GM12878 (cell line): ENCODE data around the gene PPP1R2. TPM values are rescaled to one million over a fixed set of nuclear protein-coding genes. Genes with fewer than 3 reads are reported as not detected.
A peak's percentile ranks its signal among the peaks of the same experiment; 100 is the strongest.

Source experiments
- BACH1 ChIP-seq: fragments of 450-650 bp; IDR thresholded peaks from 2 replicates; pipeline ENCODE4 v1.6.1; 2017; ENCODE audit warnings: mild to moderate bottlenecking, borderline replicate concordance
- BCL11A ChIP-seq: IDR thresholded peaks from 2 replicates; pipeline ENCODE4 v1.6.1; 2011; ENCODE audit warnings: low read depth, low read length
- BHLHE40 ChIP-seq, 2 experiments: fragments of 450-650 bp in 1 of 2; IDR thresholded peaks; 2 replicates each; pipeline ENCODE4 v1.6.1; 2011 to 2017; ENCODE audit warnings: low read depth in 2 of 2, borderline replicate concordance in 1 of 2, improper control_type of control experiment in 1 of 2, low read length in 1 of 2, mild to moderate bottlenecking in 1 of 2
- CEBPZ ChIP-seq: fragments of 150-350 bp; IDR thresholded peaks from 2 replicates; pipeline ENCODE4 v1.6.1; 2016; ENCODE audit warnings: low read depth, low read length
- CHD1 ChIP-seq: IDR thresholded peaks from 2 replicates; pipeline ENCODE4 v1.6.1; 2012; ENCODE audit warnings: low read depth, low read length, improper control_type of control experiment
- CREB1 ChIP-seq: IDR thresholded peaks from 2 replicates; pipeline ENCODE4 v1.6.1; 2012; ENCODE audit warnings: low read depth, mild to moderate bottlenecking, inconsistent platforms
- CREM ChIP-seq: IDR thresholded peaks from 2 replicates; pipeline ENCODE4 v1.6.1; 2014; ENCODE audit warnings: antibody characterized with exemption, low read depth
- GATAD2B ChIP-seq: fragments of 450-650 bp; conservative IDR thresholded peaks from 2 replicates; pipeline ENCODE4 v1.6.1; 2017; ENCODE audit warnings: low read depth, mild to moderate bottlenecking, moderate library complexity
- HDAC2 ChIP-seq: fragments of 200-600 bp; sonication (generic); IDR thresholded peaks from 2 replicates; pipeline ENCODE4 v1.6.1; 2017
- KLF5 ChIP-seq: fragments of 450-650 bp; IDR thresholded peaks from 2 replicates; pipeline ENCODE4 v1.6.1; 2014; ENCODE audit warnings: mild to moderate bottlenecking; ENCODE audit not compliant: partially characterized antibody
- MEF2A ChIP-seq: IDR thresholded peaks from 2 replicates; pipeline ENCODE4 v1.6.1; 2011; ENCODE audit warnings: low read depth, mild to moderate bottlenecking, low read length, moderate library complexity; ENCODE audit not compliant: insufficient read depth
- MYC ChIP-seq: IDR thresholded peaks from 2 replicates; pipeline ENCODE4 v1.6.1; 2011; ENCODE audit warnings: mild to moderate bottlenecking, low read length, moderate library complexity, inconsistent platforms; ENCODE audit not compliant: insufficient read depth, insufficient replicate concordance, insufficient read length, severe bottlenecking
- NFYA ChIP-seq: IDR thresholded peaks from 2 replicates; pipeline ENCODE4 v1.6.1; 2011; ENCODE audit warnings: low read depth, mild to moderate bottlenecking, low read length, improper control_type of control experiment, borderline replicate concordance
- POU2F2 ChIP-seq: IDR thresholded peaks from 3 replicates; pipeline ENCODE4 v1.6.1; 2011; ENCODE audit warnings: low read depth, mild to moderate bottlenecking, low read length, borderline replicate concordance
- SIX5 ChIP-seq: IDR thresholded peaks from 2 replicates; pipeline ENCODE4 v1.6.1; 2011; ENCODE audit warnings: mild to moderate bottlenecking, low read depth, low read length, moderate library complexity; ENCODE audit not compliant: severe bottlenecking
- SREBF2 ChIP-seq: IDR thresholded peaks from 2 replicates; pipeline ENCODE4 v1.6.1; 2012; ENCODE audit warnings: mild to moderate bottlenecking, low read length
- STAT1 ChIP-seq: fragments of 450-650 bp; conservative IDR thresholded peaks from 2 replicates; pipeline ENCODE4 v1.6.1; 2014; ENCODE audit warnings: antibody characterized with exemption, mild to moderate bottlenecking
- ZBTB33 ChIP-seq: fragments of 450-650 bp; IDR thresholded peaks from 2 replicates; pipeline ENCODE4 v1.6.1; 2017; ENCODE audit warnings: mild to moderate bottlenecking
- ZNF274 ChIP-seq: IDR thresholded peaks from one replicate; pipeline ENCODE4 v1.8.0; 2011; ENCODE audit not compliant: insufficient read length, insufficient read depth
- polyA plus RNA-seq, 11 experiments: library from polyadenylated mRNA; depleted of rRNA in 4 of 11; unstranded in 6 of 11; stranded (reverse) in 5 of 11; fragments of >200 nt; fragmentation: Nextera tagmentation in 4 of 11; fragmentation: Illumina TruSeq in 1 of 11; extraction: Ambion mirVana in 4 of 11; extraction: Trizol in 1 of 11; gene quantifications; 1 replicate in 1 of 11; 2 replicates in 10 of 11; pipeline versions ENCODE4 v1.2.1 to v1.2.3, GENCODE V29; 2011 to 2016; ENCODE audit warnings: inconsistent platforms in 2 of 11, missing spikeins in 2 of 11, low read depth in 1 of 11
- total RNA-seq, 4 experiments: library from RNA; depleted of rRNA in 3 of 4; stranded (reverse); fragments of >200 nt in 3 of 4; fragmentation: Illumina TruSeq in 1 of 4; extraction: Trizol in 1 of 4; gene quantifications; 2 replicates each; pipeline versions ENCODE4 v1.2.1 to v1.2.3, GENCODE V29; 2013 to 2021
- TF ChIP-seq, protein P1 (sequence below): fragments of 450-650 bp; IDR thresholded peaks from 2 replicates; pipeline ENCODE4 v1.6.1; 2017; ENCODE audit warnings: antibody characterized with exemption, mild to moderate bottlenecking, moderate library complexity
- TF ChIP-seq, protein P2 (sequence below): fragments of 450-650 bp; IDR thresholded peaks from 2 replicates; pipeline ENCODE4 v1.6.1; 2016; ENCODE audit warnings: mild to moderate bottlenecking

PPP1R2 gene
- total and polyA plus RNA-seq, 10 of the 15 experiments (the other 5 are each of a cell fraction or from before 2014, with no cell fraction given): 10.5 to 116 (median 46.9) TPM

DNA sequence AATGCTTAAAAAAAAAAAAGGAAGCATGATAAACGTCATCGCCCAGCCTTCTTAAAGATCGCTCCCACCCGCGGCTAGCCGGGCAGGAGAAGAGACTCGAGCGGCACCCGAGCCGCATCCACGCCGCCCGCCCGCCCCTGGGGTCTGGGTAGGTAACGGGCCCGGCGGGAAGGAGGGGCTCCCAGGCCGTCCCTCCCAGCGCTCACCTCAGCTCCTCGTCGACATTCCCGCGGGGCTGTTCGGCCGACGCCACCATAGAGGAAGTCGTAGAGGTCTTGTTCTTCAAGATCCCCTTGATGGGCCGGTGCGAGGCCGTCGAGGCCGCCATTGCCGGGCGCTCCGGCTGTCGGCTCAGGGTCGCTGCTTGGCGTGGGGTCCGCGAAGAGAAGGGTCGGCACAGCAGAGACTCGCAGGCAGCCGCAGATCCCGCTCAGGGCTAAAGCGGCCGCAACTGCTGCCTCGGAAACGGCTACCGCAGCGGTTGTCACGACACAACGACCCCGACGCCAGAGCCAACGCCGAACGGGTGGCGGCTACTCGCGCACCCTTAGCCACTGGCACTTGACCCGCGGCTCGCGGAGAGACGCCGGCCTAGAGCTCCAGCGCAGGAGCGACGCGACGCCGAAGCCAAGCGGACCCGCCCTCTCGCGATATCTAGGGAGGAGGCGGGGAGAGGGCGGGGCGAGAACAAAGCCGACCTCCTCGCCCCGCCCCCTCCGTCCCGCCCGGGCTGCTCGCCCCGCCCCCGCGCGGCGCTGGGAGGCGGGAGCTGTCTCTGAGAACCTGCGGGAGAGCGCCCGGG, at the start of gene PPP1R2 (continued):
- TF ChIP-seq ZBTB33 (no peak), MYC (no peak), SREBF2 (no peak), CREM (no peak; the same call in 1 of the 2 replicates), CHD1 (no peak), POU2F2 (peak; percentile 84), CEBPZ (no peak), KLF5 (no peak), MEF2A (no peak), ZNF274 (no peak), BACH1 (peak; percentile 75; the same call in 1 of the 2 replicates), HDAC2 (no peak), NFYA (no peak), BHLHE40 (IDR thresholded peaks at IDR 0.05; ENCODE audit: borderline replicate concordance in 1 of 2, low read depth in 2 of 2, low read length in 1 of 2) (peak in 1 of 2 experiments; percentile 22; a peak in 1 of 4 replicates), STAT1 (no peak), BCL11A (no peak), GATAD2B (peak; percentile 81), CREB1 (no peak; the same call in 1 of the 2 replicates), SIX5 (peak; percentile 3)
- TF ChIP-seq, protein P1, sequence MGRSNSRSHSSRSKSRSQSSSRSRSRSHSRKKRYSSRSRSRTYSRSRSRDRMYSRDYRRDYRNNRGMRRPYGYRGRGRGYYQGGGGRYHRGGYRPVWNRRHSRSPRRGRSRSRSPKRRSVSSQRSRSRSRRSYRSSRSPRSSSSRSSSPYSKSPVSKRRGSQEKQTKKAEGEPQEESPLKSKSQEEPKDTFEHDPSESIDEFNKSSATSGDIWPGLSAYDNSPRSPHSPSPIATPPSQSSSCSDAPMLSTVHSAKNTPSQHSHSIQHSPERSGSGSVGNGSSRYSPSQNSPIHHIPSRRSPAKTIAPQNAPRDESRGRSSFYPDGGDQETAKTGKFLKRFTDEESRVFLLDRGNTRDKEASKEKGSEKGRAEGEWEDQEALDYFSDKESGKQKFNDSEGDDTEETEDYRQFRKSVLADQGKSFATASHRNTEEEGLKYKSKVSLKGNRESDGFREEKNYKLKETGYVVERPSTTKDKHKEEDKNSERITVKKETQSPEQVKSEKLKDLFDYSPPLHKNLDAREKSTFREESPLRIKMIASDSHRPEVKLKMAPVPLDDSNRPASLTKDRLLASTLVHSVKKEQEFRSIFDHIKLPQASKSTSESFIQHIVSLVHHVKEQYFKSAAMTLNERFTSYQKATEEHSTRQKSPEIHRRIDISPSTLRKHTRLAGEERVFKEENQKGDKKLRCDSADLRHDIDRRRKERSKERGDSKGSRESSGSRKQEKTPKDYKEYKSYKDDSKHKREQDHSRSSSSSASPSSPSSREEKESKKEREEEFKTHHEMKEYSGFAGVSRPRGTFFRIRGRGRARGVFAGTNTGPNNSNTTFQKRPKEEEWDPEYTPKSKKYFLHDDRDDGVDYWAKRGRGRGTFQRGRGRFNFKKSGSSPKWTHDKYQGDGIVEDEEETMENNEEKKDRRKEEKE: no peak
- TF ChIP-seq, protein P2, sequence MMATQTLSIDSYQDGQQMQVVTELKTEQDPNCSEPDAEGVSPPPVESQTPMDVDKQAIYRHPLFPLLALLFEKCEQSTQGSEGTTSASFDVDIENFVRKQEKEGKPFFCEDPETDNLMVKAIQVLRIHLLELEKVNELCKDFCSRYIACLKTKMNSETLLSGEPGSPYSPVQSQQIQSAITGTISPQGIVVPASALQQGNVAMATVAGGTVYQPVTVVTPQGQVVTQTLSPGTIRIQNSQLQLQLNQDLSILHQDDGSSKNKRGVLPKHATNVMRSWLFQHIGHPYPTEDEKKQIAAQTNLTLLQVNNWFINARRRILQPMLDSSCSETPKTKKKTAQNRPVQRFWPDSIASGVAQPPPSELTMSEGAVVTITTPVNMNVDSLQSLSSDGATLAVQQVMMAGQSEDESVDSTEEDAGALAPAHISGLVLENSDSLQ: no peak
